ENCODE results near the gene RNF135. TPM values are rescaled to one million over a fixed set of nuclear protein-coding genes. Genes with fewer than 3 reads are reported as not detected.
"Not testable (repeated sequence)": the region's sequence is repeated elsewhere in the genome, so short reads cannot be mapped to it uniquely, and the experiment has no call there.

Gene RNF135
- total RNA-seq, 2 donors from 2014 or later = 18.6 to 18.9 TPM

- Histone ChIP-seq H3K36me3 (no peaks in the 10 kb centered on the region), H3K27me3 (no peaks in the 10 kb centered on the region), H3K4me1 (no peaks in the 10 kb centered on the region), H3K9me3 (no peaks in the 10 kb centered on the region), H3K27ac (no peak overlapping the region), H3K9ac (ENCODE audit: low read depth in 2 of 2, low read length in 2 of 2) (no peak overlapping the region), H3K4me3 (no peak overlapping the region)
- intact Hi-C loops (cut with DNase I) = no loop called here
- no peak for TF ChIP-seq CTCF (IDR thresholded peaks at IDR 0.05)
- DNase-seq = no peak
Measured at GRCh38 chr17:31031841-31032240, 61.0 kb downstream of the RNF135 start.

- H3K4me1 ChIP-seq; H3K27ac ChIP-seq; H3K9ac ChIP-seq (ENCODE audit: low read depth in 2 of 2, low read length in 2 of 2); H3K4me3 ChIP-seq; H3K9me3 ChIP-seq; H3K36me3 ChIP-seq; intact Hi-C loops (cut with DNase I); DNase-seq; H3K27me3 ChIP-seq: not testable (repeated sequence)
Measured at GRCh38 chr17:31035611-31036010, 64.8 kb downstream of the RNF135 start.

GRCh38 chr17:31040837-31041236 lies 70.0 kb downstream of the RNF135 start:
- DNase-seq, H3K9me3 ChIP-seq: not testable (repeated sequence)

GRCh38 chr17:31042378-31042777 lies 71.5 kb downstream of the RNF135 start:
- H3K27ac ChIP-seq; DNase-seq; H3K4me1 ChIP-seq; intact Hi-C loops (cut with DNase I); H3K27me3 ChIP-seq; H3K4me3 ChIP-seq; H3K36me3 ChIP-seq; H3K9me3 ChIP-seq; H3K9ac ChIP-seq (ENCODE audit: low read depth in 2 of 2, low read length in 2 of 2): not testable (repeated sequence)

More at GRCh38 chr17:31040837-31041236, 70.0 kb downstream of the RNF135 start:
- intact Hi-C loops (cut with DNase I); H3K4me1 ChIP-seq; H3K27me3 ChIP-seq; H3K27ac ChIP-seq; H3K4me3 ChIP-seq; H3K9ac ChIP-seq (ENCODE audit: low read depth in 2 of 2, low read length in 2 of 2); H3K36me3 ChIP-seq: not testable (repeated sequence)

- H3K27me3 ChIP-seq; H3K9me3 ChIP-seq; H3K4me3 ChIP-seq; H3K27ac ChIP-seq; DNase-seq; H3K4me1 ChIP-seq; H3K9ac ChIP-seq (ENCODE audit: low read depth in 2 of 2, low read length in 2 of 2); H3K36me3 ChIP-seq; intact Hi-C loops (cut with DNase I): not testable (repeated sequence)
Measured at GRCh38 chr17:31046856-31047425, 76.1 kb downstream of the RNF135 start.

DNA sequence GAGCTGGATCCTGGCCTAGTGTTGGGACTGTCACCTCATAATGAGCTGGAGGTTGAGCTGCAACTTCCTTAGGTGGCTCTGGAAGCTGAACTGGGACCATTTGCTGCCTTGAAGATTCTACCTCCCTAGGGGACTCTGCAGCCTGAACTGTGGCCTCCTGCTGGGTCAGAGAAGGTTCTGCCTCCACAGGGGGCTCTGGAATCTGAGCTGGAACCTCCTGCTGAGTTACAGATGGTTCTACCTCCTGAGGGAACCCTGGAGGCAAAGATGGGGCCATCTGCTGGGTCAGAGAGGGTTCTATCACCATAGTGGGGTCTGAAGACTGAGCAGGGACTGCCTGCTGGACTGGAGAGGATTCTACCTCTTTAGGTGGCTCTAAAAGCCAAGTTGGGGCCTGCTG lies 77.3 kb downstream of the RNF135 start:
- DNase-seq = no peak
- no peak for TF ChIP-seq CTCF (IDR thresholded peaks at IDR 0.05)
- no peaks in the 10 kb centered on the region for H3K27me3 ChIP-seq
- no peak overlapping the region for H3K27ac ChIP-seq
- no peak overlapping the region for H3K9ac ChIP-seq (ENCODE audit: low read depth in 2 of 2, low read length in 2 of 2)
- H3K36me3 ChIP-seq = no peaks in the 10 kb centered on the region
- H3K4me1 ChIP-seq = no peaks in the 10 kb centered on the region
- H3K4me3 ChIP-seq = no peak overlapping the region
- no peaks in the 10 kb centered on the region for H3K9me3 ChIP-seq
- intact Hi-C loops (cut with DNase I) = no loop called here

- intact Hi-C loops (cut with DNase I) = no loop called here
- H3K36me3 ChIP-seq = no peaks in the 10 kb centered on the region
- H3K27ac ChIP-seq = no peak overlapping the region
- no peaks in the 10 kb centered on the region for H3K27me3 ChIP-seq
- H3K4me1 ChIP-seq = no peaks in the 10 kb centered on the region
- H3K9me3 ChIP-seq = no peaks in the 10 kb centered on the region
- no peak overlapping the region for H3K4me3 ChIP-seq
- TF ChIP-seq CTCF (IDR thresholded peaks at IDR 0.05) = no peak
- no peak overlapping the region for H3K9ac ChIP-seq (ENCODE audit: low read depth in 2 of 2, low read length in 2 of 2)
- DNase-seq = no peak
Measured at GRCh38 chr17:31048780-31049179, 77.9 kb downstream of the RNF135 start.

Other genes starting within 250 kb of the RNF135 start
- 10 to 100 TPM; 12.0 to 18.0 TPM for gene CRLF3, start 146.3 kb upstream of the RNF135 start, total RNA-seq
- gene ATAD5, start 139.1 kb upstream of the RNF135 start, total RNA-seq = 10 to 100 TPM in 1 of 2 donors, 1 to 10 TPM in 1; 3.7 to 10.1 TPM
- 10 to 100 TPM; 12.4 to 15.4 TPM for gene TEFM, start 64.8 kb upstream of the RNF135 start, total RNA-seq
- gene ADAP2, start 49.1 kb upstream of the RNF135 start, total RNA-seq = 1 to 10 TPM; 4.4 to 5.6 TPM
- 10 to 100 TPM; 38.5 to 49.1 TPM for gene NF1, start 123.9 kb downstream of the RNF135 start, total RNA-seq